Karpas-422 (cell line): Measurements from ENCODE around the gene SDK1. TPM values are rescaled to one million over a fixed set of nuclear protein-coding genes. Genes with fewer than 3 reads are reported as not detected.

Source experiments
- DNase-seq: peaks from one replicate; pipeline ENCODE4 v3.0.0-alpha.2; 2015
- H2AFZ ChIP-seq: fragments of 200-600 bp; sonication (generic); 2 replicates; pipeline ENCODE4 v1.6.1; 2014; ENCODE audit warnings: antibody characterized with exemption, low read length, mixed read lengths
- H3K27ac ChIP-seq: fragments of 200-600 bp; sonication (generic); 2 replicates; pipeline ENCODE4 v1.5.1; 2014; ENCODE audit warnings: mild to moderate bottlenecking, low read length, moderate library complexity
- H3K27me3 ChIP-seq: fragments of 200-600 bp; sonication (generic); 2 replicates; pipeline ENCODE4 v1.6.1; 2014; ENCODE audit warnings: low read length, mixed read lengths
- H3K36me3 ChIP-seq: fragments of 200-600 bp; sonication (generic); 2 replicates; pipeline ENCODE4 v1.6.1; 2014; ENCODE audit warnings: low read length, mixed read lengths; ENCODE audit not compliant: insufficient read depth
- H3K4me1 ChIP-seq: fragments of 200-600 bp; sonication (generic); 2 replicates; pipeline ENCODE4 v1.6.1; 2014; ENCODE audit warnings: mild to moderate bottlenecking, low read length, mixed read lengths
- H3K4me2 ChIP-seq: fragments of 200-600 bp; sonication (generic); 2 replicates; pipeline ENCODE4 v1.6.1; 2014; ENCODE audit warnings: low read length, low read depth, mild to moderate bottlenecking; ENCODE audit not compliant: poor library complexity, severe bottlenecking
- H3K4me3 ChIP-seq: fragments of 200-600 bp; sonication (generic); 2 replicates; pipeline ENCODE4 v1.5.1; 2014; ENCODE audit warnings: mild to moderate bottlenecking, antibody characterized with exemption, low read length, mixed read lengths
- H3K79me2 ChIP-seq: fragments of 200-600 bp; sonication (generic); 2 replicates; pipeline ENCODE4 v1.6.1; 2014; ENCODE audit warnings: mild to moderate bottlenecking, low read length, mixed read lengths
- H3K9ac ChIP-seq: fragments of 200-600 bp; sonication (generic); 2 replicates; pipeline ENCODE4 v1.6.0; 2014; ENCODE audit warnings: low read length
- H3K9me2 ChIP-seq: fragments of 200-600 bp; sonication (generic), shearing (Covaris generic); replicated peaks from 2 replicates; pipeline ENCODE4 v1.6.0; 2014; ENCODE audit warnings: mild to moderate bottlenecking, low read length, moderate library complexity; ENCODE audit not compliant: insufficient read depth
- H3K9me3 ChIP-seq: fragments of 300-700, 200-600 bp; sonication (generic); 2 replicates; pipeline ENCODE4 v1.6.1; 2014; ENCODE audit warnings: low read length, mixed read lengths
- H4K20me1 ChIP-seq: fragments of 200-600 bp; sonication (generic); 2 replicates; pipeline ENCODE4 v1.6.1; 2014; ENCODE audit warnings: mild to moderate bottlenecking, antibody characterized with exemption, low read length, low read depth; ENCODE audit not compliant: insufficient read depth
- total RNA-seq: library from RNA; depleted of rRNA; stranded (reverse); fragments of >200 nt; shearing (Covaris generic); gene quantifications from 2 replicates; pipeline ENCODE4 v1.2.3, GENCODE V29; 2014; ENCODE audit warnings: low replicate concordance

Gene SDK1
- total RNA-seq, 1 experiment from 2014 or later, result not detected

DNA sequence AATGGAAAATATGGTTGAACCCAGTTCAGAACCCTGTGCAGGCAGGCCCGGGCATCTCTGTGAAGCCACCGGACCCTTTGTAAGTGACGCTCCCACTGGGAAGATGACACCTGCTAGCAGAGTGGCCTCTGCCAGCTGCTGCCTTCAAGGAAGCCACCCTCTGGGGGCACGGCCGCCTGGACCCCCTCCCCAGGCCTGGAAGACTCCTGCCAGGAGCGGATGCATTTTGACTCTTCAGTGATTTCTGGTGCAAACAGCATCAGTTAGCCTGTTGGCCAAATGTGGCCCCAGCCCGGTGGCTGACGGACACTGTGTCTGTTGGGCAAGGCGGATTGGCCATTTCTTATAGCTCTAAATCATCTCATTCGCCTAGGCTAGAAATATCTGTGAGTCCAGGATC, 867.0 kb downstream of the SDK1 start:
- H3K4me2 ChIP-seq, result no peak overlapping the region
- no peaks in the 10 kb centered on the region for H3K27me3 ChIP-seq
- no peak overlapping the region for H2AFZ ChIP-seq
- H3K9me3 ChIP-seq, result no peaks in the 10 kb centered on the region
- H3K27ac ChIP-seq, result no peak overlapping the region
- H3K79me2 ChIP-seq, result no peaks in the 10 kb centered on the region
- H3K4me1 ChIP-seq, result no peaks in the 10 kb centered on the region
- no peaks in the 10 kb centered on the region for H3K9me2 ChIP-seq
- H3K36me3 ChIP-seq, result no peaks in the 10 kb centered on the region
- no peaks in the 10 kb centered on the region for H4K20me1 ChIP-seq
- H3K4me3 ChIP-seq, result no peak overlapping the region
- H3K9ac ChIP-seq, result no peak overlapping the region
- DNase-seq, result no peak

- no peak for DNase-seq
- Histone ChIP-seq H3K79me2 (no peaks in the 10 kb centered on the region), H3K27ac (no peak overlapping the region), H2AFZ (no peak overlapping the region), H3K36me3 (no peaks in the 10 kb centered on the region), H3K9me3 (no peaks in the 10 kb centered on the region), H3K4me2 (no peak overlapping the region), H3K27me3 (no peaks in the 10 kb centered on the region), H3K9me2 (no peaks in the 10 kb centered on the region), H3K4me3 (no peak overlapping the region), H4K20me1 (no peaks in the 10 kb centered on the region), H3K4me1 (no peaks in the 10 kb centered on the region), H3K9ac (no peak overlapping the region)
Measured at GRCh38 chr7:4168541-4168940, 867.5 kb downstream of the SDK1 start.

DNA sequence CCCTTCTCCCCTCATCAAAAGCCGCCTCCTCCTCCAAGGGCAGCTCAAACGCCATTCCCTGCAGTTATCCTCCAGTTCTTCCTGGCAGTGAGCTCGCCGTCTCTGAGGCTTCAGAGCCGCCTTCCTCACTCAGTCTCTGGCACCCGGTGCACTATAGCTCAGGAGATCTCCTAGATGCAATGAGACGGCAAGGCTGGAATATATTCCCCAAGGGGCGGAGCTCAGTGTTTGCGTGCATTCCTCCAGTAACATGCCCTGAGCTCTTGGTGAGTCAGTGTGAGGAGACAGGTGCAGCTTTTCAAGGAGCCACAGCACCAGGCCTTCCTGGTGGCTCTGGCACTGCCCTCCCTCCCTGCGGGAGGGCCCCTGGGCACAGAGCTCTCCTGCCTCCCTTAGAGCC, 868.4 kb downstream of the SDK1 start:
- no peaks in the 10 kb centered on the region for H3K9me3 ChIP-seq
- H3K9ac ChIP-seq, result no peak overlapping the region
- H3K4me2 ChIP-seq, result no peak overlapping the region
- H3K9me2 ChIP-seq, result no peaks in the 10 kb centered on the region
- no peaks in the 10 kb centered on the region for H3K4me1 ChIP-seq
- DNase-seq, result no peak
- H4K20me1 ChIP-seq, result no peaks in the 10 kb centered on the region
- H3K36me3 ChIP-seq, result no peaks in the 10 kb centered on the region
- H3K27ac ChIP-seq, result no peak overlapping the region
- H3K4me3 ChIP-seq, result no peak overlapping the region
- H3K79me2 ChIP-seq, result no peaks in the 10 kb centered on the region
- H3K27me3 ChIP-seq, result no peaks in the 10 kb centered on the region
- no peak overlapping the region for H2AFZ ChIP-seq

- no peaks in the 10 kb centered on the region for H3K9me3 ChIP-seq
- H3K4me1 ChIP-seq, result no peaks in the 10 kb centered on the region
- no peaks in the 10 kb centered on the region for H3K9me2 ChIP-seq
- H3K27me3 ChIP-seq, result no peaks in the 10 kb centered on the region
- no peak overlapping the region for H3K27ac ChIP-seq
- H4K20me1 ChIP-seq, result no peaks in the 10 kb centered on the region
- no peak overlapping the region for H3K4me2 ChIP-seq
- no peak for DNase-seq
- H3K4me3 ChIP-seq, result no peak overlapping the region
- H2AFZ ChIP-seq, result no peak overlapping the region
- no peaks in the 10 kb centered on the region for H3K79me2 ChIP-seq
- H3K9ac ChIP-seq, result no peak overlapping the region
- no peaks in the 10 kb centered on the region for H3K36me3 ChIP-seq
Measured at GRCh38 chr7:4170997-4171786, 870.1 kb downstream of the SDK1 start.

DNA sequence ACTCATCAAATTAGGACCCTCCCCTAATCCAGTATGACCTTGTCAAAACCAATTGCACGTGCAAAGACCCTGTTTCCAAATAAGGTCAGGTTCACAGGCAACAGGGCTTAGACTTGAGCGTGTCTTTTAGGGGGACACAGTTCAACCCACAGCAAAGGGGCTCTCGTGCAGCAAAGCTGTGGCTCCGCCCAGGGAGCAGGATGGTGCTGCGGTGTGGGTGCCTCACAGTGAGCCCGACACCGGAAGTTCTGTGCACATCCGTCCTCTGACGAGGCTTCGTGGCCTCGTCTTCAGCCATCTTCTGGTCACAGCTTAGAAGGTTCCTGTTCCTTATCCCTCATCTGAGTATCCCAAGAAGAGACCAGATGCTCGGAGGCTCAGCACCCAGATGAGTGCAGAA, 871.8 kb downstream of the SDK1 start:
- Histone ChIP-seq H3K4me2 (no peak overlapping the region), H3K9me2 (no peaks in the 10 kb centered on the region), H3K9me3 (no peaks in the 10 kb centered on the region), H3K36me3 (no peaks in the 10 kb centered on the region), H3K9ac (no peak overlapping the region), H3K27ac (no peak overlapping the region), H3K4me1 (no peaks in the 10 kb centered on the region), H2AFZ (no peak overlapping the region), H3K4me3 (no peak overlapping the region), H4K20me1 (no peaks in the 10 kb centered on the region), H3K79me2 (no peaks in the 10 kb centered on the region), H3K27me3 (no peaks in the 10 kb centered on the region)
- DNase-seq, result no peak

- Histone ChIP-seq H3K27ac (no peak overlapping the region), H3K27me3 (no peaks in the 10 kb centered on the region), H2AFZ (no peak overlapping the region), H3K4me1 (no peaks in the 10 kb centered on the region), H3K4me3 (no peak overlapping the region), H4K20me1 (no peaks in the 10 kb centered on the region), H3K9me3 (no peaks in the 10 kb centered on the region), H3K36me3 (no peaks in the 10 kb centered on the region), H3K79me2 (no peaks in the 10 kb centered on the region), H3K9ac (no peak overlapping the region), H3K9me2 (no peaks in the 10 kb centered on the region), H3K4me2 (no peak overlapping the region)
- no peak for DNase-seq
Measured at GRCh38 chr7:4173615-4174014, 872.6 kb downstream of the SDK1 start.

- Histone ChIP-seq H3K4me3 (no peak overlapping the region), H2AFZ (no peak overlapping the region), H3K27ac (no peak overlapping the region), H3K4me2 (no peak overlapping the region), H3K9ac (no peak overlapping the region), H3K36me3 (no peaks in the 10 kb centered on the region), H3K9me2 (no peaks in the 10 kb centered on the region), H4K20me1 (no peaks in the 10 kb centered on the region), H3K79me2 (no peaks in the 10 kb centered on the region), H3K27me3 (no peaks in the 10 kb centered on the region), H3K9me3 (no peaks in the 10 kb centered on the region), H3K4me1 (no peaks in the 10 kb centered on the region)
- no peak for DNase-seq
Measured at GRCh38 chr7:4174016-4174415, 873.0 kb downstream of the SDK1 start.

DNA sequence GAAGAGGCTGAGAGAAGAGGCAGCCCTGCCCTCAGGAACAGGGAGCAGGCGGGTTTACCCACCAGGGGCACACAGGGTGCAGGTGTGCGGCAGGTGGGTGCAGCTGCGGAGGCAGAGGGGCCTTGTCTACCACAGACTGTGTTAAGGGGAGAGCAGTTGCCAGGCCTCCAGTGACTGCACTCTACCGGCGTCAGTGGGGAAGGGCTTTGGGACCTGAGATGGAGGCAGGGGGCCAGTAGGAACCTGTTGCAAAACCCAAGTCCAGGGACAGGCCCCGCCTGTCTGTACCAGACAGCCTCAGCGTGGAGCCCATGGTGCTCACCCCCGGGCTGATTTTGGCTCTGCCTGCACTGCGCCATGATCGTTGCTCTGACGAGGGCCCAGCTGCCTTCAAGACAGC, 873.4 kb downstream of the SDK1 start:
- H3K4me2 ChIP-seq, result no peak overlapping the region
- H3K27ac ChIP-seq, result no peak overlapping the region
- no peak overlapping the region for H3K9ac ChIP-seq
- H3K9me3 ChIP-seq, result no peaks in the 10 kb centered on the region
- H3K4me1 ChIP-seq, result no peaks in the 10 kb centered on the region
- no peak overlapping the region for H3K4me3 ChIP-seq
- H4K20me1 ChIP-seq, result no peaks in the 10 kb centered on the region
- H3K36me3 ChIP-seq, result no peaks in the 10 kb centered on the region
- no peaks in the 10 kb centered on the region for H3K27me3 ChIP-seq
- no peaks in the 10 kb centered on the region for H3K9me2 ChIP-seq
- no peak for DNase-seq
- no peaks in the 10 kb centered on the region for H3K79me2 ChIP-seq
- H2AFZ ChIP-seq, result no peak overlapping the region
